HepG2 (cell line): ENCODE measurements around the gene TGM1. TPM values are rescaled to one million over a fixed set of nuclear protein-coding genes. Genes with fewer than 3 reads are reported as not detected.

Source experiments
- NFE2L2 ChIP-seq: fragments of 150-350 bp; IDR thresholded peaks from 2 replicates; pipeline ENCODE4 v1.6.1; 2014; ENCODE audit warnings: low read length
- NRL ChIP-seq: sonication (generic); formaldehyde crosslinking; IDR thresholded peaks from 2 replicates; pipeline ENCODE4 v1.5.0; 2020; ENCODE audit warnings: missing genetic modification reagents, mild to moderate bottlenecking, moderate library complexity, borderline replicate concordance
- SP4 ChIP-seq: sonication (generic); formaldehyde crosslinking; IDR thresholded peaks from 2 replicates; pipeline ENCODE4 v1.8.1; 2023; ENCODE audit warnings: mild to moderate bottlenecking, missing genetic modification reagents
- ZNF207 ChIP-seq: fragments of 450-650 bp; IDR thresholded peaks from 2 replicates; pipeline ENCODE4 v1.6.1; 2016; ENCODE audit warnings: antibody characterized with exemption, borderline replicate concordance
- ZNF235 ChIP-seq: sonication (generic); formaldehyde crosslinking; IDR thresholded peaks from 2 replicates; pipeline ENCODE4 v1.8.1; 2023; ENCODE audit warnings: mild to moderate bottlenecking, missing genetic modification reagents, borderline replicate concordance
- ZNF251 ChIP-seq: sonication (generic); formaldehyde crosslinking; IDR thresholded peaks from 2 replicates; pipeline ENCODE4 v1.9.0; 2021; ENCODE audit warnings: mild to moderate bottlenecking, missing genetic modification reagents
- ZNF546 ChIP-seq: sonication (generic); formaldehyde crosslinking; conservative IDR thresholded peaks from 2 replicates; pipeline ENCODE4 v1.8.1; 2023; ENCODE audit warnings: mild to moderate bottlenecking, missing genetic modification reagents
- ZSCAN30 ChIP-seq: sonication (generic); formaldehyde crosslinking; IDR thresholded peaks from 2 replicates; pipeline ENCODE4 v1.5.0; 2020; ENCODE audit warnings: mild to moderate bottlenecking, missing genetic modification reagents
- polyA plus RNA-seq, 8 experiments: library from polyadenylated mRNA; depleted of rRNA in 3 of 8; stranded (reverse) in 7 of 8; unstranded in 1 of 8; fragments of >200 nt; fragmentation: Illumina TruSeq in 4 of 8; extraction: Trizol in 4 of 8; gene quantifications; 2 replicates each; pipeline versions ENCODE4 v1.2.1 to v1.2.3, GENCODE V29; 2011 to 2016; ENCODE audit warnings: low read depth in 4 of 8, missing spikeins in 1 of 8, mixed read lengths in 1 of 8; ENCODE audit not compliant: insufficient read depth in 1 of 8
- total RNA-seq, 5 experiments: library from RNA; depleted of rRNA; stranded (reverse); fragments of >200 nt; fragmentation: Illumina TruSeq; extraction: Trizol; gene quantifications; 2 replicates each; pipeline ENCODE4 v1.2.3, GENCODE V29; 2016; ENCODE audit warnings: low read depth in 1 of 5
- TF ChIP-seq, protein P1 (sequence below): sonication (generic); formaldehyde crosslinking; IDR thresholded peaks from 2 replicates; pipeline ENCODE4 v1.8.1; 2023; ENCODE audit warnings: mild to moderate bottlenecking, moderate library complexity, missing genetic modification reagents
- TF ChIP-seq, protein P2 (sequence below): sonication (generic); formaldehyde crosslinking; IDR thresholded peaks from 2 replicates; pipeline ENCODE4 v1.5.0; 2020; ENCODE audit warnings: mild to moderate bottlenecking, missing genetic modification reagents
- TF ChIP-seq, protein P3 (sequence below): sonication (generic); formaldehyde crosslinking; IDR thresholded peaks from 2 replicates; pipeline ENCODE4 v1.4.0; 2020; ENCODE audit warnings: missing genetic modification reagents
- TF ChIP-seq, protein P4 (sequence below): sonication (generic); formaldehyde crosslinking; IDR thresholded peaks from 2 replicates; pipeline ENCODE4 v1.5.1; 2020; ENCODE audit warnings: mild to moderate bottlenecking, moderate library complexity, missing genetic modification reagents
- TF ChIP-seq, protein P5 (sequence below): sonication (generic); formaldehyde crosslinking; IDR thresholded peaks from 2 replicates; pipeline ENCODE4 v1.4.0; 2020; ENCODE audit warnings: missing genetic modification reagents

TGM1 gene
- total and polyA plus RNA-seq, 2 of the 13 experiments (the other 11 are each of a cell fraction or from before 2014, with no cell fraction given): 3.2 to 10.6 TPM

DNA sequence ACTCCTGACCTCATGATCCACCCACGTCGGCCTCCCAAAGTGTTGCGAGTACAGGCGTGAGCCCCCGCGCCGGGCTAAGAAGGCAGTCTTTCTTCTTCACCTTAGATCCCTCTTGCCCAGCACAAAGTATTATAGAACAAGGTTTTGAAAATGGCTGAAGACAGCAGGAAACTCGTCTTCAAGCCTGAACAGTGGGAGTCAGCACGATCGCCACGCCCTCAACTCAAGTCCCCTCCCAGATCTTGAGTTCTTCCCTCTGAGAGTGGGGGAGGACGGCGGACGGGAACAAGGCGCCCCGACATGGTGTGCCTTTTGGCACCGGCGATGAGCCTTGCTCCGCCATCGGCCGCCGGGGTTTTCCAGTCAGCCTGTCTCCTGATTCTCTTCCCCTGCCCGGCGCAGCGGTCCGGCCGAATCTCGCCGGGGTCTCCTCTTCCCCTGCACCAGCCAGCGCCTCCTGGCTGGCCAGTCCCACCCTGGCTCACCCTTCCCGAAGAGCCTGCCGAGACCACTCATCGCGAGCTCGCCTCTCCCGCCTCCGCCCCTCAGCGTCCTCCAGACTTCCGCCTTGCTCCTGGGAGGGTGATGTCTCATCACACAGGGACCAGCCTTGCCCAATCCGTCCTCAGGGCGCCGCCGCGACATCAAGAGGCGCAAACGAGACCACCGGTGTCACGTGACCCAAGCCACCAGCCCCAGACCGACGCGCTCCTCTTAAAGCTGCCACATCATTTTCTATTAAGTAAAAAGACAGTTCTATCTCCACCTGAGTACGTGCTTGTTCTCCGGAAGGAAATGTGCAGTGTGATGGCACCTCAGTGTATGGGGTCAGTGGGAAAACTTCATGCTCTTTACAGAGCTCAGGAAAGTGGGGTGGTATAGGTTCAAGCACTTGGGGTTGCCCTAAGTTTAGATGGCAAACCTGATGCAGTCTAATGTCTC lies 49.8 kb downstream of the TGM1 start, which contains the start of gene CHMP4A (continued):
- TF ChIP-seq, protein P1, sequence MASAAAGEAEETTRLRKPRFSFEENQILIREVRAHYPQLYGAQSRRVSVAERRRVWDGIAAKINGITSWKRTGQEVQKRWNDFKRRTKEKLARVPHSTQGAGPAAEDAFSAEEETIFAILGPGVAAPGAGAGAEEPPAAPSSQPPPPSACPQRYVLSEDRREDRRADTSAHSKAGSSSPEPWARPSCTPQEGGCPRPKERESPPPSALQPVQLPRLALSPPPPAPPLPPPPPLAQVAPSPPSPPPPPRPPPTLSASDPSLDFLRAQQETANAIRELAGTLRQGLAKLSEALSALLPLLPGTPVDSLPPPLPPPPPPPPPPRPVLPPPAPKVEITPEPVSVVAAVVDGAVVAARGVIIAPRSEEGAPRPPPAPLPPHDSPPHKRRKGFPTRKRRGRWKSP (CRISPR knock-in tag): no peak
- TF ChIP-seq ZNF251 (CRISPR knock-in tag) (0 out of 2 replicates have a peak, but pooled peaks have one; percentile 24), ZNF235 (CRISPR knock-in tag) (peak; percentile 94; the same call in 1 of the 2 replicates), ZNF207 (peak; percentile 100), ZNF546 (CRISPR knock-in tag) (peak; percentile 99), SP4 (peak; percentile 92), ZSCAN30 (no peak; the same call in 1 of the 2 replicates), NFE2L2 (no peak; the same call in 1 of the 2 replicates), NRL (CRISPR knock-in tag) (peak; percentile 99)
- TF ChIP-seq, protein P2, sequence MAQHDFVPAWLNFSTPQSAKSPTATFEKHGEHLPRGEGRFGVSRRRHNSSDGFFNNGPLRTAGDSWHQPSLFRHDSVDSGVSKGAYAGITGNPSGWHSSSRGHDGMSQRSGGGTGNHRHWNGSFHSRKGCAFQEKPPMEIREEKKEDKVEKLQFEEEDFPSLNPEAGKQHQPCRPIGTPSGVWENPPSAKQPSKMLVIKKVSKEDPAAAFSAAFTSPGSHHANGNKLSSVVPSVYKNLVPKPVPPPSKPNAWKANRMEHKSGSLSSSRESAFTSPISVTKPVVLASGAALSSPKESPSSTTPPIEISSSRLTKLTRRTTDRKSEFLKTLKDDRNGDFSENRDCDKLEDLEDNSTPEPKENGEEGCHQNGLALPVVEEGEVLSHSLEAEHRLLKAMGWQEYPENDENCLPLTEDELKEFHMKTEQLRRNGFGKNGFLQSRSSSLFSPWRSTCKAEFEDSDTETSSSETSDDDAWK (CRISPR knock-in tag): no peak
- TF ChIP-seq, protein P3, sequence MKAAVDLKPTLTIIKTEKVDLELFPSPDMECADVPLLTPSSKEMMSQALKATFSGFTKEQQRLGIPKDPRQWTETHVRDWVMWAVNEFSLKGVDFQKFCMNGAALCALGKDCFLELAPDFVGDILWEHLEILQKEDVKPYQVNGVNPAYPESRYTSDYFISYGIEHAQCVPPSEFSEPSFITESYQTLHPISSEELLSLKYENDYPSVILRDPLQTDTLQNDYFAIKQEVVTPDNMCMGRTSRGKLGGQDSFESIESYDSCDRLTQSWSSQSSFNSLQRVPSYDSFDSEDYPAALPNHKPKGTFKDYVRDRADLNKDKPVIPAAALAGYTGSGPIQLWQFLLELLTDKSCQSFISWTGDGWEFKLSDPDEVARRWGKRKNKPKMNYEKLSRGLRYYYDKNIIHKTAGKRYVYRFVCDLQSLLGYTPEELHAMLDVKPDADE (CRISPR knock-in tag): peak; percentile 99
- TF ChIP-seq, protein P4, sequence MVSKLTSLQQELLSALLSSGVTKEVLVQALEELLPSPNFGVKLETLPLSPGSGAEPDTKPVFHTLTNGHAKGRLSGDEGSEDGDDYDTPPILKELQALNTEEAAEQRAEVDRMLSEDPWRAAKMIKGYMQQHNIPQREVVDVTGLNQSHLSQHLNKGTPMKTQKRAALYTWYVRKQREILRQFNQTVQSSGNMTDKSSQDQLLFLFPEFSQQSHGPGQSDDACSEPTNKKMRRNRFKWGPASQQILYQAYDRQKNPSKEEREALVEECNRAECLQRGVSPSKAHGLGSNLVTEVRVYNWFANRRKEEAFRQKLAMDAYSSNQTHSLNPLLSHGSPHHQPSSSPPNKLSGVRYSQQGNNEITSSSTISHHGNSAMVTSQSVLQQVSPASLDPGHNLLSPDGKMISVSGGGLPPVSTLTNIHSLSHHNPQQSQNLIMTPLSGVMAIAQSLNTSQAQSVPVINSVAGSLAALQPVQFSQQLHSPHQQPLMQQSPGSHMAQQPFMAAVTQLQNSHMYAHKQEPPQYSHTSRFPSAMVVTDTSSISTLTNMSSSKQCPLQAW (CRISPR knock-in tag): peak; percentile 97
- TF ChIP-seq, protein P5, sequence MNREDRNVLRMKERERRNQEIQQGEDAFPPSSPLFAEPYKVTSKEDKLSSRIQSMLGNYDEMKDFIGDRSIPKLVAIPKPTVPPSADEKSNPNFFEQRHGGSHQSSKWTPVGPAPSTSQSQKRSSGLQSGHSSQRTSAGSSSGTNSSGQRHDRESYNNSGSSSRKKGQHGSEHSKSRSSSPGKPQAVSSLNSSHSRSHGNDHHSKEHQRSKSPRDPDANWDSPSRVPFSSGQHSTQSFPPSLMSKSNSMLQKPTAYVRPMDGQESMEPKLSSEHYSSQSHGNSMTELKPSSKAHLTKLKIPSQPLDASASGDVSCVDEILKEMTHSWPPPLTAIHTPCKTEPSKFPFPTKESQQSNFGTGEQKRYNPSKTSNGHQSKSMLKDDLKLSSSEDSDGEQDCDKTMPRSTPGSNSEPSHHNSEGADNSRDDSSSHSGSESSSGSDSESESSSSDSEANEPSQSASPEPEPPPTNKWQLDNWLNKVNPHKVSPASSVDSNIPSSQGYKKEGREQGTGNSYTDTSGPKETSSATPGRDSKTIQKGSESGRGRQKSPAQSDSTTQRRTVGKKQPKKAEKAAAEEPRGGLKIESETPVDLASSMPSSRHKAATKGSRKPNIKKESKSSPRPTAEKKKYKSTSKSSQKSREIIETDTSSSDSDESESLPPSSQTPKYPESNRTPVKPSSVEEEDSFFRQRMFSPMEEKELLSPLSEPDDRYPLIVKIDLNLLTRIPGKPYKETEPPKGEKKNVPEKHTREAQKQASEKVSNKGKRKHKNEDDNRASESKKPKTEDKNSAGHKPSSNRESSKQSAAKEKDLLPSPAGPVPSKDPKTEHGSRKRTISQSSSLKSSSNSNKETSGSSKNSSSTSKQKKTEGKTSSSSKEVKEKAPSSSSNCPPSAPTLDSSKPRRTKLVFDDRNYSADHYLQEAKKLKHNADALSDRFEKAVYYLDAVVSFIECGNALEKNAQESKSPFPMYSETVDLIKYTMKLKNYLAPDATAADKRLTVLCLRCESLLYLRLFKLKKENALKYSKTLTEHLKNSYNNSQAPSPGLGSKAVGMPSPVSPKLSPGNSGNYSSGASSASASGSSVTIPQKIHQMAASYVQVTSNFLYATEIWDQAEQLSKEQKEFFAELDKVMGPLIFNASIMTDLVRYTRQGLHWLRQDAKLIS (CRISPR knock-in tag): peak; percentile 84
